SK-N-SH treated with all-trans-retinoic acid at 6 μM for 48 hours (cell line): ENCODE results near the gene XBP1.
A peak's percentile ranks its signal among the peaks of the same experiment; 100 is the strongest.
"Not testable (repeated sequence)": the region's sequence is repeated elsewhere in the genome, so short reads cannot be mapped to it uniquely, and the experiment has no call there.

Experiments used
- ATAC-seq: fragments of 200-7000 bp; cut with Tn5 transposase; 3 replicates; pipeline ENCODE4 v1.9.1; 2020; ENCODE audit warnings: mild to moderate bottlenecking, moderate library complexity
- ARNTL ChIP-seq: fragments of 450-650 bp; formaldehyde crosslinking; IDR thresholded peaks from 2 replicates; pipeline ENCODE4 v1.5.0; 2020; ENCODE audit warnings: low read depth, mild to moderate bottlenecking, moderate library complexity, borderline replicate concordance
- BACH2 ChIP-seq: fragments of 250-450 bp; sonication (Bioruptor Pico); IDR thresholded peaks from 2 replicates; pipeline ENCODE4 v1.9.0; 2021; ENCODE audit warnings: mild to moderate bottlenecking, borderline replicate concordance
- CSDC2 ChIP-seq: fragments of 250-450 bp; sonication (Bioruptor Pico); IDR thresholded peaks from 2 replicates; pipeline ENCODE4 v1.5.0; 2020; ENCODE audit warnings: mild to moderate bottlenecking, moderate library complexity
- ESRRG ChIP-seq: fragments of 250-450 bp; sonication (Bioruptor Pico); IDR thresholded peaks from 2 replicates; pipeline ENCODE4 v1.6.1; 2021; ENCODE audit warnings: mild to moderate bottlenecking
- GLIS3 ChIP-seq: fragments of 250-450 bp; sonication (Bioruptor Pico); IDR thresholded peaks from 2 replicates; pipeline ENCODE4 v1.5.0; 2020; ENCODE audit warnings: mild to moderate bottlenecking, moderate library complexity
- OSR1 ChIP-seq: fragments of 250-450 bp; sonication (Bioruptor Pico); IDR thresholded peaks from 2 replicates; pipeline ENCODE4 v1.8.0; 2022; ENCODE audit warnings: moderate library complexity, mild to moderate bottlenecking, inconsistent platforms
- PPARA ChIP-seq: fragments of 250-450 bp; sonication (Bioruptor Pico); IDR thresholded peaks from 2 replicates; pipeline ENCODE4 v1.5.0; 2020; ENCODE audit warnings: mild to moderate bottlenecking, borderline replicate concordance
- SNAI2 ChIP-seq: fragments of 250-450 bp; sonication (Bioruptor Pico); IDR thresholded peaks from 2 replicates; pipeline ENCODE4 v1.5.0; 2020; ENCODE audit warnings: mild to moderate bottlenecking, moderate library complexity
- TOX ChIP-seq: fragments of 250-450 bp; sonication (Bioruptor Pico); IDR thresholded peaks from 2 replicates; pipeline ENCODE4 v1.8.0; 2021; ENCODE audit warnings: mild to moderate bottlenecking, moderate library complexity, borderline replicate concordance
- TSHZ2 ChIP-seq: fragments of 250-450 bp; sonication (Bioruptor Pico); IDR thresholded peaks from 2 replicates; pipeline ENCODE4 v1.5.0; 2020; ENCODE audit warnings: mild to moderate bottlenecking, moderate library complexity
- ZFP3 ChIP-seq: fragments of 250-450 bp; sonication (Bioruptor Pico); IDR thresholded peaks from 2 replicates; pipeline ENCODE4 v1.5.0; 2020; ENCODE audit warnings: mild to moderate bottlenecking, moderate library complexity
- ZFP30 ChIP-seq: fragments of 450-650 bp; formaldehyde crosslinking; IDR thresholded peaks from 2 replicates; pipeline ENCODE4 v1.5.0; 2022; ENCODE audit warnings: mild to moderate bottlenecking, moderate library complexity
- ZNF70 ChIP-seq: fragments of 450-650 bp; formaldehyde crosslinking; IDR thresholded peaks from 2 replicates; pipeline ENCODE4 v1.5.0; 2020; ENCODE audit warnings: mild to moderate bottlenecking, moderate library complexity
- ZNF8 ChIP-seq: fragments of 450-650 bp; formaldehyde crosslinking; IDR thresholded peaks from 2 replicates; pipeline ENCODE4 v1.5.0; 2020; ENCODE audit warnings: mild to moderate bottlenecking, moderate library complexity
- TF ChIP-seq, protein P1 (sequence below): fragments of 250-450 bp; sonication (Bioruptor Pico); IDR thresholded peaks from 2 replicates; pipeline ENCODE4 v1.8.0; 2020; ENCODE audit warnings: mild to moderate bottlenecking, moderate library complexity, borderline replicate concordance
- TF ChIP-seq, protein P2 (sequence below): fragments of 250-450 bp; sonication (Bioruptor Pico); IDR thresholded peaks from 2 replicates; pipeline ENCODE4 v1.8.0; 2021; ENCODE audit warnings: low read depth, mild to moderate bottlenecking, moderate library complexity, borderline replicate concordance
- TF ChIP-seq, protein P3 (sequence below): fragments of 250-450 bp; sonication (Bioruptor Pico); IDR thresholded peaks from 2 replicates; pipeline ENCODE4 v1.5.1; 2021; ENCODE audit warnings: mild to moderate bottlenecking, moderate library complexity

XBP1 gene

GRCh38 chr22:28800308-28801041 lies at the start of gene XBP1:
XBP1 (minus strand) TSS chr22:28800569.
- TF ChIP-seq, protein P1, sequence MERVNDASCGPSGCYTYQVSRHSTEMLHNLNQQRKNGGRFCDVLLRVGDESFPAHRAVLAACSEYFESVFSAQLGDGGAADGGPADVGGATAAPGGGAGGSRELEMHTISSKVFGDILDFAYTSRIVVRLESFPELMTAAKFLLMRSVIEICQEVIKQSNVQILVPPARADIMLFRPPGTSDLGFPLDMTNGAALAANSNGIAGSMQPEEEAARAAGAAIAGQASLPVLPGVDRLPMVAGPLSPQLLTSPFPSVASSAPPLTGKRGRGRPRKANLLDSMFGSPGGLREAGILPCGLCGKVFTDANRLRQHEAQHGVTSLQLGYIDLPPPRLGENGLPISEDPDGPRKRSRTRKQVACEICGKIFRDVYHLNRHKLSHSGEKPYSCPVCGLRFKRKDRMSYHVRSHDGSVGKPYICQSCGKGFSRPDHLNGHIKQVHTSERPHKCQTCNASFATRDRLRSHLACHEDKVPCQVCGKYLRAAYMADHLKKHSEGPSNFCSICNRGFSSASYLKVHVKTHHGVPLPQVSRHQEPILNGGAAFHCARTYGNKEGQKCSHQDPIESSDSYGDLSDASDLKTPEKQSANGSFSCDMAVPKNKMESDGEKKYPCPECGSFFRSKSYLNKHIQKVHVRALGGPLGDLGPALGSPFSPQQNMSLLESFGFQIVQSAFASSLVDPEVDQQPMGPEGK = no peak
- TF ChIP-seq SNAI2 (CRISPR knock-in tag) (no peak), ZFP30 (CRISPR knock-in tag) (no peak), TOX (no peak), GLIS3 (CRISPR knock-in tag) (no peak), BACH2 (CRISPR knock-in tag) (no peak), ZNF70 (CRISPR knock-in tag) (no peak)

DNA sequence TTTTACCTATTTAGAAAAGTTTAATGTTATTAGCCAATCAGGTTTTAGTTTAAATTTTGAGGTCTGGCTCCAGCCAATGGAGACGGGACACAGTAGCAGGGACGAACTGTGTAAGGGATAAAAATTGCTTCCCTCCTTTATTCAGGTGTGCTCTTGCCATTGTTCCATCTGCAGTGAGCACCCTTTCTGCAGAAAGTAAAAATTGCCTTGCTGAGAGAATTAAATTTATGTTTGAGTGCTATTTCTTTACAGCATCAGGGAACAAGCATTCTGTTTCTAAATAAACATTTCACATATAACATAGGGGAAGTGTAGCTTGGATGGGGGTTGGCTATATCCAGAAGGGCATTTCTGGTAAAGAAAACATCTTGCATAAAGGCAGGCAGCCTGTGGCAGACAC lies 46.6 kb upstream of the XBP1 start:
- no peak for ATAC-seq
- TF ChIP-seq OSR1 (CRISPR knock-in tag) (no peak), TOX (no peak), ESRRG (CRISPR knock-in tag) (no peak), ZFP30 (CRISPR knock-in tag) (no peak), ZNF8 (CRISPR knock-in tag) (no peak), GLIS3 (CRISPR knock-in tag) (no peak), ZFP3 (CRISPR knock-in tag) (no peak), ZNF70 (CRISPR knock-in tag) (no peak), TSHZ2 (CRISPR knock-in tag) (no peak), PPARA (CRISPR knock-in tag) (no peak), ARNTL (no peak)
- TF ChIP-seq, protein P2, sequence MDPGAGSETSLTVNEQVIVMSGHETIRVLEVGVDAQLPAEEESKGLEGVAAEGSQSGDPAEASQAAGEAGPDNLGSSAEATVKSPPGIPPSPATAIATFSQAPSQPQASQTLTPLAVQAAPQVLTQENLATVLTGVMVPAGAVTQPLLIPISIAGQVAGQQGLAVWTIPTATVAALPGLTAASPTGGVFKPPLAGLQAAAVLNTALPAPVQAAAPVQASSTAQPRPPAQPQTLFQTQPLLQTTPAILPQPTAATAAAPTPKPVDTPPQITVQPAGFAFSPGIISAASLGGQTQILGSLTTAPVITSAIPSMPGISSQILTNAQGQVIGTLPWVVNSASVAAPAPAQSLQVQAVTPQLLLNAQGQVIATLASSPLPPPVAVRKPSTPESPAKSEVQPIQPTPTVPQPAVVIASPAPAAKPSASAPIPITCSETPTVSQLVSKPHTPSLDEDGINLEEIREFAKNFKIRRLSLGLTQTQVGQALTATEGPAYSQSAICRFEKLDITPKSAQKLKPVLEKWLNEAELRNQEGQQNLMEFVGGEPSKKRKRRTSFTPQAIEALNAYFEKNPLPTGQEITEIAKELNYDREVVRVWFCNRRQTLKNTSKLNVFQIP (CRISPR knock-in tag) = no peak
- TF ChIP-seq, protein P3, sequence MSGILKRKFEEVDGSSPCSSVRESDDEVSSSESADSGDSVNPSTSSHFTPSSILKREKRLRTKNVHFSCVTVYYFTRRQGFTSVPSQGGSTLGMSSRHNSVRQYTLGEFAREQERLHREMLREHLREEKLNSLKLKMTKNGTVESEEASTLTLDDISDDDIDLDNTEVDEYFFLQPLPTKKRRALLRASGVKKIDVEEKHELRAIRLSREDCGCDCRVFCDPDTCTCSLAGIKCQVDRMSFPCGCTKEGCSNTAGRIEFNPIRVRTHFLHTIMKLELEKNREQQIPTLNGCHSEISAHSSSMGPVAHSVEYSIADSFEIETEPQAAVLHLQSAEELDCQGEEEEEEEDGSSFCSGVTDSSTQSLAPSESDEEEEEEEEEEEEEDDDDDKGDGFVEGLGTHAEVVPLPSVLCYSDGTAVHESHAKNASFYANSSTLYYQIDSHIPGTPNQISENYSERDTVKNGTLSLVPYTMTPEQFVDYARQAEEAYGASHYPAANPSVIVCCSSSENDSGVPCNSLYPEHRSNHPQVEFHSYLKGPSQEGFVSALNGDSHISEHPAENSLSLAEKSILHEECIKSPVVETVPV (CRISPR knock-in tag) = no peak
- TF ChIP-seq, protein P1 = no peak
- TF ChIP-seq, all 23 proteins: peak for 0

More at GRCh38 chr22:28800308-28801041, at the start of gene XBP1:
- peak; percentile 97 for ATAC-seq

DNA sequence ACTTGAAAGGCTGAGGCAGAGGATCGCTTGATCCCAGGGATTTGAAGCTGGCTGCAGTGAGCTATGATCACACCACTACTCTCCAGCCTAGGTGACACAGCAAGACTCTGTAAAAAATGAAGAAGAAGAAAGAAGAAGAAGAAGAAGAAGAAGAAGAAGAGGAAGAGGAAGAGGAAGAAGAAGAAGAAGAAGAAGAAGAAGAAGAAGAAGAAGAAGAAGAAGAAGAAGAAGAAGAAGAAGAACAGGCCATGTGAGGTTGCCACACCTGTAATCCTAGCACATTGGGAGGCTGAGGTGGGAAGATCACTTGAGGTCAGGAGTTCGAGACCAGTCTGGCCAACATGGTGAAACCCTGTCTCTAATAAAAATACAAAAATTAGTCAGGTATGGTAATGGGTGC lies 43.9 kb upstream of the XBP1 start:
- not testable (repeated sequence) for ATAC-seq

GRCh38 chr22:28843633-28844032 lies 43.3 kb upstream of the XBP1 start:
- no peak for ATAC-seq
- TF ChIP-seq CSDC2 (CRISPR knock-in tag) = no peak
- TF ChIP-seq, all 23 proteins: peak for 0
